ENCODE results near the gene RBMS2. TPM values are rescaled to one million over a fixed set of nuclear protein-coding genes. Genes with fewer than 3 reads are reported as not detected.
A peak's percentile ranks its signal among the peaks of the same experiment; 100 is the strongest.
"Not testable (repeated sequence)": the region's sequence is repeated elsewhere in the genome, so short reads cannot be mapped to it uniquely, and the experiment has no call there.

The RBMS2 gene
- polyA plus RNA-seq, 12 donors: 13.3 to 71.1 (median 26.4) TPM; not detected in 1

- DNase-seq: not testable (repeated sequence)
Observed at GRCh38 chr12:56499879-56500278, 21.7 kb upstream of the RBMS2 start.

GRCh38 chr12:56510786-56511185, 10.8 kb upstream of the RBMS2 start:
- no peak for DNase-seq

GRCh38 chr12:56514014-56514318, 7.7 kb upstream of the RBMS2 start:
- not testable (repeated sequence) for DNase-seq

- DNase-seq: no peak
Observed at GRCh38 chr12:56517854-56518253, 3.8 kb upstream of the RBMS2 start.

- DNase-seq: no peak
Observed at GRCh38 chr12:56518570-56518969, 3.0 kb upstream of the RBMS2 start.

- DNase-seq: peak; percentile 33
Observed at GRCh38 chr12:56520048-56520447, 1.6 kb upstream of the RBMS2 start.

- DNase-seq: no peak
Observed at GRCh38 chr12:56520506-56520905, 1.1 kb upstream of the RBMS2 start.

GRCh38 chr12:56521209-56521589, 421 bp upstream of the RBMS2 start:
- no peak for DNase-seq

GRCh38 chr12:56522411-56523193, 982 bp downstream of the RBMS2 start:
- DNase-seq: peak; percentile 47

- DNase-seq: no peak
Observed at GRCh38 chr12:56528846-56529245, 7.2 kb downstream of the RBMS2 start.

- no peak for DNase-seq
Observed at GRCh38 chr12:56529656-56530055, 8.0 kb downstream of the RBMS2 start.

GRCh38 chr12:56530390-56531055, 8.9 kb downstream of the RBMS2 start:
- DNase-seq: no peak

- no peak for DNase-seq
Observed at GRCh38 chr12:56537546-56537945, 15.9 kb downstream of the RBMS2 start.

GRCh38 chr12:56541631-56542030, 20.0 kb downstream of the RBMS2 start:
- DNase-seq: peak; percentile 30

- no peak for DNase-seq
Observed at GRCh38 chr12:56542164-56542563, 20.5 kb downstream of the RBMS2 start.

- no peak for DNase-seq
Observed at GRCh38 chr12:56545023-56545604, 23.5 kb downstream of the RBMS2 start.

- DNase-seq: no peak
Observed at GRCh38 chr12:56546680-56547079, 25.1 kb downstream of the RBMS2 start.

GRCh38 chr12:56551070-56551469, 29.4 kb downstream of the RBMS2 start:
- DNase-seq: no peak

GRCh38 chr12:56565510-56566101, 44.0 kb downstream of the RBMS2 start:
- DNase-seq: peak; percentile 98

- no peak for DNase-seq
Observed at GRCh38 chr12:56568146-56568545, 46.5 kb downstream of the RBMS2 start.

GRCh38 chr12:56571121-56571520, 49.5 kb downstream of the RBMS2 start:
- peak; percentile 83 for DNase-seq

GRCh38 chr12:56572288-56572687, 50.7 kb downstream of the RBMS2 start:
- no peak for DNase-seq

GRCh38 chr12:56574210-56574609, 52.6 kb downstream of the RBMS2 start:
- no peak for DNase-seq
